PFSK-1 (cell line): ENCODE measurements around the gene KCNK13.

Source experiments
- REST ChIP-seq, 2 experiments: IDR thresholded peaks; 2 replicates each; pipeline versions ENCODE4 v1.6.1 to v1.8.0; 2011 to 2012; ENCODE audit warnings: low read depth in 2 of 2, low read length in 2 of 2, control low read depth in 1 of 2, inconsistent platforms in 1 of 2, mild to moderate bottlenecking in 1 of 2, moderate library complexity in 1 of 2; ENCODE audit not compliant: insufficient read depth in 1 of 2
- TAF1 ChIP-seq: IDR thresholded peaks from 2 replicates; pipeline ENCODE4 v1.6.1; 2012; ENCODE audit warnings: low read length, control low read depth, borderline replicate concordance; ENCODE audit not compliant: insufficient read depth

GRCh38 chr14:90191585-90191984 lies 129.8 kb downstream of the KCNK13 start:
- TF ChIP-seq REST (IDR thresholded peaks at IDR 0.05; ENCODE audit: insufficient read depth in 1 of 2, low read depth in 2 of 2, low read length in 2 of 2) (no peak), TAF1 (no peak)
